Keratinocyte (primary cell): ENCODE measurements around the gene MGRN1.

Source experiments
- EZH2 ChIP-seq: IDR thresholded peaks from one replicate; pipeline ENCODE4 v1.6.1; 2012; ENCODE audit warnings: inconsistent platforms, mild to moderate bottlenecking, low read length, moderate library complexity
- TF ChIP-seq, protein P1 (sequence below), 3 experiments: IDR thresholded peaks in 1 of 3; conservative IDR thresholded peaks in 1 of 3; optimal IDR thresholded peaks in 1 of 3; 2 replicates in 2 of 3; 3 replicates in 1 of 3; pipeline versions ENCODE3 to v1.5.1; 2011; ENCODE audit warnings: low read length in 3 of 3, mild to moderate bottlenecking in 3 of 3, moderate library complexity in 2 of 3, control low read depth in 1 of 3, inconsistent platforms in 1 of 3; ENCODE audit not compliant: insufficient read depth in 2 of 3; ENCODE audit errors: extremely low read depth in 1 of 3

DNA sequence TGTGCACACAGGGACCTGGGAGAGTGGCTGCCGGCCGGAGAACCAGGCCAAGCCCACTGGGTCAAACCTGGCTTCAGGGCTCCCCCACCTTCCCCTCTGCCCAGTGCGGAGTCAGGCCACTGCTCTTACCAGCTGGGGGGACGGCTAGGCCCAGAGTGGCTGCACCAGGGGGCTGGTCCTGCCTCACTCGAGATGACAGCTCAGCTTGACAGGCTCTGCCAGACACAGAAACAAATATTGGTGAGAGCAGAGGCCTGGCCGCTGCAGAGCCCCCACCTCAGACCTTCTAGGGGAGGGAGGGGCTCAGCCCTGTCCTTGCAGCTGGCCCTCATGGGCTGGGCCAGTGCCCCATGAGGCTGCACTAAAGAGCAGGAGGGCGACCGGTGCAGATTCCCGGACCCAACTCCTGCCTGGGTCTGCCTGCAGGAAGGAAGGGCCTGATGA is 73.2 kb downstream of the MGRN1 start:
- TF ChIP-seq, protein P1, sequence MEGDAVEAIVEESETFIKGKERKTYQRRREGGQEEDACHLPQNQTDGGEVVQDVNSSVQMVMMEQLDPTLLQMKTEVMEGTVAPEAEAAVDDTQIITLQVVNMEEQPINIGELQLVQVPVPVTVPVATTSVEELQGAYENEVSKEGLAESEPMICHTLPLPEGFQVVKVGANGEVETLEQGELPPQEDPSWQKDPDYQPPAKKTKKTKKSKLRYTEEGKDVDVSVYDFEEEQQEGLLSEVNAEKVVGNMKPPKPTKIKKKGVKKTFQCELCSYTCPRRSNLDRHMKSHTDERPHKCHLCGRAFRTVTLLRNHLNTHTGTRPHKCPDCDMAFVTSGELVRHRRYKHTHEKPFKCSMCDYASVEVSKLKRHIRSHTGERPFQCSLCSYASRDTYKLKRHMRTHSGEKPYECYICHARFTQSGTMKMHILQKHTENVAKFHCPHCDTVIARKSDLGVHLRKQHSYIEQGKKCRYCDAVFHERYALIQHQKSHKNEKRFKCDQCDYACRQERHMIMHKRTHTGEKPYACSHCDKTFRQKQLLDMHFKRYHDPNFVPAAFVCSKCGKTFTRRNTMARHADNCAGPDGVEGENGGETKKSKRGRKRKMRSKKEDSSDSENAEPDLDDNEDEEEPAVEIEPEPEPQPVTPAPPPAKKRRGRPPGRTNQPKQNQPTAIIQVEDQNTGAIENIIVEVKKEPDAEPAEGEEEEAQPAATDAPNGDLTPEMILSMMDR (optimal IDR thresholded peaks at IDR 0.05 in 1 of 3, IDR thresholded peaks at IDR 0.05 in 1 of 3, conservative IDR thresholded peaks at IDR 0.05 in 1 of 3; ENCODE audit: extremely low read depth in 1 of 3, insufficient read depth in 2 of 3, low read length in 3 of 3), result no peak
- no peak for TF ChIP-seq EZH2
